Liver (tissue), 9 donors: ENCODE data around the gene MYBPC1. TPM values are rescaled to one million over a fixed set of nuclear protein-coding genes. Genes with fewer than 3 reads are reported as not detected.

ENCODE experiments used
- DNase-seq: peaks from one replicate; pipeline ENCODE4 v3.0.0-alpha.2; 2017; ENCODE audit warnings: low spot score
- H3K27ac ChIP-seq, 2 donors: one replicate each; pipeline ENCODE4 v1.7.0; 2013; ENCODE audit warnings: inconsistent platforms in 2 of 2, low read length in 2 of 2, control low read depth in 1 of 2, low read depth in 1 of 2, mild to moderate bottlenecking in 1 of 2
- H3K27me3 ChIP-seq, 4 donors: one replicate each; pipeline versions ENCODE4 v1.6.1 to v1.7.0; 2013; ENCODE audit warnings: low read length in 3 of 4, inconsistent platforms in 1 of 4, mild to moderate bottlenecking in 1 of 4, moderate library complexity in 1 of 4; ENCODE audit not compliant: control insufficient read depth in 4 of 4, insufficient read depth in 4 of 4
- H3K36me3 ChIP-seq, 4 donors: one replicate each; pipeline versions ENCODE4 v1.6.1 to v1.7.0; 2013; ENCODE audit warnings: low read length in 3 of 4, mild to moderate bottlenecking in 3 of 4, low read depth in 1 of 4, moderate library complexity in 1 of 4; ENCODE audit not compliant: control insufficient read depth in 4 of 4, insufficient read depth in 3 of 4
- H3K4me1 ChIP-seq, 4 donors: one replicate each; pipeline versions ENCODE4 v1.6.1 to v1.7.0; 2013; ENCODE audit warnings: low read length in 3 of 4, mild to moderate bottlenecking in 3 of 4, moderate library complexity in 1 of 4; ENCODE audit not compliant: control insufficient read depth in 4 of 4, insufficient read depth in 4 of 4
- H3K4me3 ChIP-seq, 3 donors: one replicate each; pipeline versions ENCODE4 v1.6.1 to v1.7.0; 2013; ENCODE audit warnings: low read length in 3 of 3, control low read depth in 1 of 3, low read depth in 1 of 3, mild to moderate bottlenecking in 1 of 3
- H3K9ac ChIP-seq, 2 donors: one replicate each; pipeline ENCODE4 v1.7.0; 2013; ENCODE audit warnings: low read length in 2 of 2, mild to moderate bottlenecking in 2 of 2, moderate library complexity in 2 of 2, control low read depth in 1 of 2, low read depth in 1 of 2
- H3K9me3 ChIP-seq, 4 donors: one replicate each; pipeline versions ENCODE4 v1.6.1 to v1.7.0; 2013; ENCODE audit warnings: low read length in 3 of 4; ENCODE audit not compliant: control insufficient read depth in 4 of 4
- FOXA1 ChIP-seq: IDR thresholded peaks from 2 replicates; pipeline ENCODE4 v1.6.1; 2016; ENCODE audit warnings: antibody characterized with exemption
- FOXA2 ChIP-seq: IDR thresholded peaks from 2 replicates; pipeline ENCODE4 v1.6.1; 2016; ENCODE audit warnings: antibody characterized with exemption
- GABPA ChIP-seq, 2 donors: IDR thresholded peaks in 1 of 2; conservative IDR thresholded peaks in 1 of 2; 2 replicates each; pipeline ENCODE4 v1.6.1; 2016; ENCODE audit warnings: antibody characterized with exemption in 2 of 2, mild to moderate bottlenecking in 1 of 2, moderate library complexity in 1 of 2
- HNF4G ChIP-seq: IDR thresholded peaks from 2 replicates; pipeline ENCODE4 v1.6.1; 2016; ENCODE audit warnings: antibody characterized with exemption
- JUND ChIP-seq, 2 donors: IDR thresholded peaks; 2 replicates each; pipeline ENCODE4 v1.6.1; 2016; ENCODE audit warnings: antibody characterized with exemption in 2 of 2
- NR2F2 ChIP-seq: IDR thresholded peaks from 2 replicates; pipeline ENCODE4 v1.6.1; 2016; ENCODE audit warnings: antibody characterized with exemption
- RAD21 ChIP-seq, 2 donors: IDR thresholded peaks; 2 replicates each; pipeline ENCODE4 v1.6.1; 2016; ENCODE audit warnings: antibody characterized with exemption in 2 of 2, mild to moderate bottlenecking in 2 of 2
- RXRA ChIP-seq, 2 donors: IDR thresholded peaks; 2 replicates each; pipeline ENCODE4 v1.6.1; 2017 to 2018; ENCODE audit warnings: antibody characterized with exemption in 2 of 2, mild to moderate bottlenecking in 1 of 2
- SP1 ChIP-seq: IDR thresholded peaks from 2 replicates; pipeline ENCODE4 v1.6.1; 2018; ENCODE audit warnings: antibody characterized with exemption, mild to moderate bottlenecking
- TAF1 ChIP-seq: conservative IDR thresholded peaks from 2 replicates; pipeline ENCODE4 v1.6.1; 2016; ENCODE audit warnings: antibody characterized with exemption, mild to moderate bottlenecking
- YY1 ChIP-seq: IDR thresholded peaks from 2 replicates; pipeline ENCODE4 v1.6.1; 2016; ENCODE audit warnings: antibody characterized with exemption, mild to moderate bottlenecking
- WGBS: extraction: QIAGEN DNeasy Blood & Tissue Kit; methylation state at CpG from one replicate; pipeline ENCODE4 v1.1.7; 2013; 5-methylcytosine and 5-hydroxymethylcytosine counted together
- polyA plus RNA-seq, 2 donors: library from polyadenylated mRNA; stranded (reverse) in 1 of 2; unstranded in 1 of 2; fragments of 200-250 nt in 1 of 2; fragments of >200 nt in 1 of 2; fragmentation: Nextera tagmentation in 1 of 2; extraction: Ambion mirVana in 1 of 2; gene quantifications; one replicate each; pipeline versions ENCODE4 v1.2.1 to v1.2.3, GENCODE V29; 2013 to 2015
- total RNA-seq, 2 donors: library from RNA; depleted of rRNA; stranded (reverse); fragments of >200 nt; gene quantifications; one replicate each; pipeline ENCODE4 v1.2.3, GENCODE V29; 2014
- TF ChIP-seq, protein P1 (sequence below): fragments of 150-350 bp; IDR thresholded peaks from 2 replicates; pipeline ENCODE4 v1.5.1; 2017; ENCODE audit warnings: improper control_type of control experiment, low read depth, low read length; ENCODE audit not compliant: missing input control
- TF ChIP-seq, protein P2 (sequence below): IDR thresholded peaks from 2 replicates; pipeline ENCODE4 v1.6.1; 2016; ENCODE audit warnings: antibody characterized with exemption
- donor health status: healthy.
- donor health status: healthy.
- donor health status: healthy.
- donor health status: healthy.
- donor health status: healthy.

The MYBPC1 gene
- total and polyA plus RNA-seq, 4 donors: under 0.01 TPM; not detected in 3

DNA sequence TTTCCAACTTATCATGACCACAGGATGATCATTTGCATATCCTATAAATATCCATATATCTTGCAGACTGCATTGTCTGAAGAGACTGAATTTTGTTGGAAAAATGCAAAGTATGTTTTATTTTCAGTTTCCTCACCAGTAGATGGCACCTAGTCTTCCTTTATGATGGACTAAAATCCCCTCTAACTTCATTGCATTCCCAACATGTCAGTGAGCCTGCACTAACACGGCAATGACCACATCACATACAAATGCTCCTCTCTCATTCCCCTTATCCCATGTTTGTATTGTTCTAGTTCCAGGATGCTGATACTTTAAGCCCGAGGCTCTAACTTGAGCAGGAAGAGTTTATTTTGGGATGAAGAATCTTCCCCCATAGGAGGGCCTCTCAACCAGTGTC, 24.7 kb upstream of the MYBPC1 start:
- 9% methylated on average over 2 of the region's 2 CpGs for WGBS
- H3K27ac ChIP-seq: no peak overlapping the region
- no peak overlapping the region for H3K4me3 ChIP-seq
- no peak for TF ChIP-seq FOXA2
- TF ChIP-seq, protein P1, sequence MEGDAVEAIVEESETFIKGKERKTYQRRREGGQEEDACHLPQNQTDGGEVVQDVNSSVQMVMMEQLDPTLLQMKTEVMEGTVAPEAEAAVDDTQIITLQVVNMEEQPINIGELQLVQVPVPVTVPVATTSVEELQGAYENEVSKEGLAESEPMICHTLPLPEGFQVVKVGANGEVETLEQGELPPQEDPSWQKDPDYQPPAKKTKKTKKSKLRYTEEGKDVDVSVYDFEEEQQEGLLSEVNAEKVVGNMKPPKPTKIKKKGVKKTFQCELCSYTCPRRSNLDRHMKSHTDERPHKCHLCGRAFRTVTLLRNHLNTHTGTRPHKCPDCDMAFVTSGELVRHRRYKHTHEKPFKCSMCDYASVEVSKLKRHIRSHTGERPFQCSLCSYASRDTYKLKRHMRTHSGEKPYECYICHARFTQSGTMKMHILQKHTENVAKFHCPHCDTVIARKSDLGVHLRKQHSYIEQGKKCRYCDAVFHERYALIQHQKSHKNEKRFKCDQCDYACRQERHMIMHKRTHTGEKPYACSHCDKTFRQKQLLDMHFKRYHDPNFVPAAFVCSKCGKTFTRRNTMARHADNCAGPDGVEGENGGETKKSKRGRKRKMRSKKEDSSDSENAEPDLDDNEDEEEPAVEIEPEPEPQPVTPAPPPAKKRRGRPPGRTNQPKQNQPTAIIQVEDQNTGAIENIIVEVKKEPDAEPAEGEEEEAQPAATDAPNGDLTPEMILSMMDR: peak; percentile 34
- peak; percentile 76 to 78 for TF ChIP-seq RAD21 (IDR thresholded peaks at IDR 0.05)
- no peak for TF ChIP-seq TAF1
- H3K9me3 ChIP-seq: no peaks in the 10 kb centered on the region
- H3K9ac ChIP-seq: no peak overlapping the region
- peaks cover 0 to 10% (median 0%) of the 10 kb centered on the region in 4 donors for H3K27me3 ChIP-seq
- peaks cover 0 to 2% (median 0%) of the 10 kb centered on the region in 4 donors for H3K4me1 ChIP-seq
- no peak for DNase-seq
- H3K36me3 ChIP-seq: no peaks in the 10 kb centered on the region

DNA sequence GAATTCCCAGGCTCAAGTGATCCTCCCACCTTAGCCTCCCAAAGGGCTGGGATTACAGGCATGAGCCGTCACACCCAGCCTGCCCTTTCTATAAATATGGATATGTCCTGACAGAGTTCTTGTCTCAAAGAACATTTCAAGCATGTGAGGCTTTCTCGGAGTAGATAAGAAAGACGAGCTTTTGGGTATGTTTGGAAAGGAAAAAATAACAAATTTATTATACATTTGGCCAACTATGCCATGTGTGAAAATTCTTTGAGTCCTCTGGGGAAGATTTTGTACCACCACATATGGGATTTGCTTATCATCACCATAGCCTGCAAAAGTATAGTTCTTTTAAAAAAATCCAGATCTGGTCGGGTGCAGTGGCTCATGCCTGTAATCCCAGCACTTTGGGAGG, 23.7 kb upstream of the MYBPC1 start:
- no peak for DNase-seq
- Histone ChIP-seq H3K27me3 (peaks cover 0 to 8% (median 0%) of the 10 kb centered on the region in 4 donors), H3K4me3 (no peak overlapping the region), H3K9me3 (no peaks in the 10 kb centered on the region), H3K36me3 (no peaks in the 10 kb centered on the region), H3K9ac (no peak overlapping the region), H3K4me1 (peaks cover 0 to 2% (median 0%) of the 10 kb centered on the region in 4 donors), H3K27ac (no peak overlapping the region)
- TF ChIP-seq, protein P1: no peak
- TF ChIP-seq HNF4G (no peak), GABPA (IDR thresholded peaks at IDR 0.05 in 1 of 2, conservative IDR thresholded peaks at IDR 0.05 in 1 of 2) (no peak), NR2F2 (no peak), JUND (IDR thresholded peaks at IDR 0.05) (no peak), SP1 (no peak), RXRA (IDR thresholded peaks at IDR 0.05) (no peak), YY1 (no peak), RAD21 (IDR thresholded peaks at IDR 0.05) (no peak)
- 85% methylated on average over 4 of the region's 4 CpGs for WGBS

DNA sequence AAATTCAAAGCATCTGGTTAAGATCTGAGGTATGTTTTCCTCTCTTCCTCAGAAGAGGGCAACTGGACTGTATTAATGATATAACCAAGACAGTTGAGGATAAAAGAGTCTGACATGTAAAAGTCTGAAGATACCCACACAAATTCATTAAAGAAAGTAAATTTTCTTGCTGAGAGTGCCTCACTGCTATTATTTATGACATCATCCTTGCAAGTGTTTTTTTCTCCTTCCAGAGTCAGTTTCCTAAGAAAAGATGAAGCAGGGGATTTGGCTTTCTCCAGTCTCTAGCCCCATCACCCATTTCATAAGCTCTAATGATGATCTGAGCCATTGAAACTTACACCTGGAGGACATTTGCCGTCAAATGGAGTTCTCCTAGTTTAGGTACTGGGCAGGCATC, 21.0 kb upstream of the MYBPC1 start:
- WGBS: 92% methylated on average over 1 of the region's 1 CpG
- TF ChIP-seq FOXA1 (no peak), RXRA (IDR thresholded peaks at IDR 0.05) (no peak), NR2F2 (no peak)
- TF ChIP-seq, protein P2, sequence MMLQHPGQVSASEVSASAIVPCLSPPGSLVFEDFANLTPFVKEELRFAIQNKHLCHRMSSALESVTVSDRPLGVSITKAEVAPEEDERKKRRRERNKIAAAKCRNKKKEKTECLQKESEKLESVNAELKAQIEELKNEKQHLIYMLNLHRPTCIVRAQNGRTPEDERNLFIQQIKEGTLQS: no peak
- Histone ChIP-seq H3K9ac (no peak overlapping the region), H3K27ac (no peak overlapping the region), H3K4me1 (peaks cover 0 to 2% (median 0%) of the 10 kb centered on the region in 4 donors), H3K9me3 (no peaks in the 10 kb centered on the region), H3K36me3 (no peaks in the 10 kb centered on the region), H3K27me3 (no peaks in the 10 kb centered on the region), H3K4me3 (no peak overlapping the region)
- DNase-seq: no peak
